H1 (cell line): ENCODE results near the gene GDPD5.

ENCODE experiments used
- CTCF ChIP-seq, 3 experiments: IDR thresholded peaks; 1 replicate in 2 of 3; 2 replicates in 1 of 3; pipeline versions ENCODE4 v1.5.1 to v1.6.1; 2011; ENCODE audit warnings: low read length in 3 of 3, mild to moderate bottlenecking in 3 of 3, inconsistent platforms in 2 of 3, low read depth in 1 of 3, moderate library complexity in 1 of 3; ENCODE audit not compliant: insufficient read depth in 1 of 3; ENCODE audit errors: control extremely low read depth in 1 of 3
- GABPA ChIP-seq: IDR thresholded peaks from 2 replicates; pipeline ENCODE4 v1.6.1; 2011; ENCODE audit warnings: mild to moderate bottlenecking, low read length, moderate library complexity, borderline replicate concordance; ENCODE audit not compliant: insufficient read depth
- KDM1A ChIP-seq: fragments of 200-600, 300-600 bp; sonication (generic); IDR thresholded peaks from 2 replicates; pipeline ENCODE4 v1.7.1; 2016; ENCODE audit warnings: mild to moderate bottlenecking, low read length, borderline replicate concordance
- TCF12 ChIP-seq: IDR thresholded peaks from 2 replicates; pipeline ENCODE4 v1.6.1; 2011; ENCODE audit warnings: low read depth, mild to moderate bottlenecking, low read length

GRCh38 chr11:75450826-75451821 is 74.6 kb downstream of the GDPD5 start:
- 0 out of 2 replicates have a peak, but pooled peaks have one; percentile 4 for TF ChIP-seq TCF12
- TF ChIP-seq GABPA = peak; percentile 34; the same call in 1 of the 2 replicates
- TF ChIP-seq CTCF (IDR thresholded peaks at IDR 0.05; ENCODE audit: control extremely low read depth in 1 of 3, insufficient read depth in 1 of 3, low read depth in 1 of 3, low read length in 3 of 3) = peak; percentile 87 to 93 (median 93)
- TF ChIP-seq KDM1A = no peak; the same call in 1 of the 2 replicates
